GM19351 (cell line): ENCODE data around the gene PLCB3.

Experiments
- ATAC-seq: cut with Tn5 transposase; IDR thresholded peaks from one replicate; pipeline ENCODE4 v1.9.1; 2021; ENCODE audit warnings: mild to moderate bottlenecking, moderate library complexity; ENCODE audit not compliant: unreplicated experiment

PLCB3 gene

GRCh38 chr11:64251016-64251752 lies at the start of gene PLCB3:
PLCB3 (plus strand) TSS chr11:64251530; CDS start chr11:64251650, 120 bp downstream.
- peak; percentile 53 for ATAC-seq

- ATAC-seq = no peak
These were observed 49.8 kb upstream of the PLCB3 start for GRCh38 chr11:64201543-64201942.

- no peak for ATAC-seq
These were observed 48.3 kb upstream of the PLCB3 start for GRCh38 chr11:64202992-64203391.

DNA sequence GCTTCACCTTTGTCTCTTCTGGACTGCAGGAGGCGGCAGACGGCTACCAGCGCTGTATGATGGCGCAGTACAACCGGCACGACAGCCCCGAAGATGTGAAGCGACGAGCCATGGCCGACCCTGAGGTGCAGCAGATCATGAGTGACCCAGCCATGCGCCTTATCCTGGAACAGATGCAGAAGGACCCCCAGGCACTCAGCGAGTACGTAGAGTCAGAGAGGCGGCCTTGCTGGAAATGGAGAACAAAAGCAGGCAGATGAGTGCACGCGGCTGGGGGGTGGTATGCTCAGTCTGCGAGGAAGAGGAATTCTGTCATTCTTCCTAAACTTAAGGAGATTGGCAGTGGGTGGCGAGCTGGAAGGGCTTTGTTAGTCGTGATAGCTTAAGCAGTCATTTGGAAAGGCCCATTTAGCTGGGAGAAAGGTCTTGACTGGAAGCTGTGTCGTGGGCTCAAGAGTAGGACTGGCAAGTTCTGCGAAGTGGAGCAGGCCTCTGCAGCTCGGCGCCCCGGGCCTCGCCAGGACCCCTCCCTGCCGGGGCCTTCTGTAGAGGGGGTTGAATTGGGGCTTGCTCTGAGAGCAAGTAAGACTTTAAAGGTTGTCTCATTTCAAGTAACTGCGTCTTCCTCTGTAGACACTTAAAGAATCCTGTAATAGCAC lies 47.8 kb upstream of the PLCB3 start:
- no peak for ATAC-seq

DNA sequence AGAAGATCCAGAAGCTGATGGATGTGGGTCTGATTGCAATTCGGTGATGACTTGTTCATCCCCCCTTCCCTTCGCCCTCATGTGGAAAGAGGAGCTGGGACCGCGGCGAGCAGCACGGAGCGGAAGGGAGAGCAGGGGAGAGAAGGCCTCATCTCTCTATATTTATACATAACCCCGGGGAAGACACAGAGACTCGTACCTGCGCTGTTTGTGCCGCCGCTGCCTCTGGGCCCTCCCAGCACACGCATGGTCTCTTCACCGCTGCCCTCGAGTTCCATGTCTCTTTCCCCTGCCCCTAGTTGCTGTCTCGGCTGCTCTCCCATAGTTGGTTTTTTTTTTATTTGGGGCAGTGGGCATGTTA lies 47.3 kb upstream of the PLCB3 start:
- ATAC-seq = no peak

GRCh38 chr11:64204464-64204989 lies 46.8 kb upstream of the PLCB3 start:
- no peak for ATAC-seq

DNA sequence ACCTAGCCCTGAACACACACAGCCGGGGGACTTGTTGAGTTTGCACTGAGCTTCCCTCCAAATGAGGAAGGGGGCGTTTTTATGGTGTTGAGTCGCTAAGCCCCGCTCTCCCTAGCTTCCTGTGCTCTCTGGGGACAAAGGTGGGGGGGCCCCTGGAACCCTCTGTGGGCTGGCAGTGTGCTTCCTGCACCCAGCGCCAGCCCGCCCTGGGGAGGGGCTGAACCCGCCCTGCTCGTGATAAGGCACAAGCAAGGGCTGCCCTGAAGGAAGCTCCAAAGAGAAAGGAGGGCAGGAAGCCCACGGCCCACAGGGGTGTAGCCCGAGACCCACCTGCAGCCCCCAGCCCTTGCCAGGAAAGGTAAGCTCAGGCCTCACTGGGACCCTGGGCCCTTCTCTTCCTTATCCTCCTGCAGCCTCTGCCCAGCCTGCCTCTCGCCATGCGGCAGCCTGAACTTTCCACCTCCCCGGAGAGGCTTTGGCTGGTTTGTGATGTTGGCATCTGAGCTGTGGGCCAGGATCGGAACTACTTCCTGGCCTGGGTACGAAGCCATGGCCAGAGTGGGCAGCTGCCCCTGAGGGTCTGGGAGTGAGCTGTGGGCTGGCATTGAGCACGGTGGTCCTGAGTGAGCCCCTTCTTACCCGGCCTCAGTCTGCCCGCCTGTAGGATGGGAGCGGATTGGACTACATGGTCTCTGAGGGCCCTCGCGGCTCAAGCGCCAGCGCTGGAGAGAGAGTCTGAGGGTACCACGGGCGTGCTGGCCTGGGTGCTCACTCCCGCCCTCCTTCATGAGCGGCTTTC lies 44.7 kb upstream of the PLCB3 start, which contains the start of gene FERMT3:
Gene FERMT3 (plus strand): TSS at position 265 of the 799 bp plus-strand sequence. CDS start 644 bp downstream, outside the sequence.
- ATAC-seq = peak; percentile 7

DNA sequence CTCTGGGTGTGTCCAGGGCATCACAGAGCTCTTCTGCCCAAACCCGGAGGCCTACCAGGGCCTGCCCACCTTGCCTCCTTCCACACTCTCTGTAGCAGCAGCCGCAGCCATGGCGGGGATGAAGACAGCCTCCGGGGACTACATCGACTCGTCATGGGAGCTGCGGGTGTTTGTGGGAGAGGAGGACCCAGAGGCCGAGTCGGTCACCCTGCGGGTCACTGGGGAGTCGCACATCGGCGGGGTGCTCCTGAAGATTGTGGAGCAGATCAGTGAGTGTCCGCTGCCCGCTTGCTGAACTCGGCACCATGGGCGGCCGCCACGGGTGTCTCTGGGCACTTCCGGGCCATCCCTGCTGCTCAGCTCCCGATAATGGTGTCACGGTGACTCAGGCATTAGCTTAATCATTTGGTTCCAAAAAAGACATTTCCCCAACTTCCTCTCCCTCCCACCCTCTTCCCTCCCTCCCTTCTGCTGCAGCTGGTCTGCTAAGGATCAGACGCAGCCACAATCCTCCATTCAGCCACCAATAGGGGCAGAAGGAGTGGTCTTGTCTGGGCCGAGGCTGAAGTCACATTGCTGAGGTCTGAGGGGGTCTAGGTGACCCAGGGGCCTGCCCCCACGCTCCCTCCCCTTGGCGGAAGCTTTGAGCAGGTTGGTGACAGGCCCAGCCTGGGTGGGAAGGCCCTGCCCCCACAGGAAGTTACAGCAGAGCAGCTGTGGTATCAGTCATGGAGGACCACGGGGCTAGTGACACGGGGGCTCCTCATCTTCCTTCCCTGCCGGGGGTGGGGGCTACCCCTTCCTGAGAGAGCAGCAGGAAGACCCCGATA lies 43.9 kb upstream of the PLCB3 start:
- peak; percentile 70 for ATAC-seq

- ATAC-seq = no peak
These were observed 43.1 kb upstream of the PLCB3 start for GRCh38 chr11:64208086-64208795.

- no peak for ATAC-seq
These were observed 42.4 kb upstream of the PLCB3 start for GRCh38 chr11:64208796-64209562.

DNA sequence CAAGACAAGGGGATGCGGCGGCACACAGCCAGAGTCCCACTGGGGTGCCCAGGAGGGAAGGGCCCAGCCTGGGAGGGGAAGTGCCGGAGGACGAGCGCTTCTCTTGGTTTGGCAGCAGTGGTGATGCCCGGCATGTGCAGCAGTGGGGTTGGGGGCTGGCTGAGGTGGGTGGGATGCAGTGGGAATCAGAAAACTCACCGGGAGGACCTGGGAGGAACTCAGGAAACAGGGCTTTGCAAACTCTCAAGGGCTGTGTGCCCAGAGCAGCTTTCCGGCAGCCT lies 41.8 kb upstream of the PLCB3 start:
- ATAC-seq = no peak

- ATAC-seq = no peak
These were observed 40.9 kb upstream of the PLCB3 start for GRCh38 chr11:64210301-64211020.

DNA sequence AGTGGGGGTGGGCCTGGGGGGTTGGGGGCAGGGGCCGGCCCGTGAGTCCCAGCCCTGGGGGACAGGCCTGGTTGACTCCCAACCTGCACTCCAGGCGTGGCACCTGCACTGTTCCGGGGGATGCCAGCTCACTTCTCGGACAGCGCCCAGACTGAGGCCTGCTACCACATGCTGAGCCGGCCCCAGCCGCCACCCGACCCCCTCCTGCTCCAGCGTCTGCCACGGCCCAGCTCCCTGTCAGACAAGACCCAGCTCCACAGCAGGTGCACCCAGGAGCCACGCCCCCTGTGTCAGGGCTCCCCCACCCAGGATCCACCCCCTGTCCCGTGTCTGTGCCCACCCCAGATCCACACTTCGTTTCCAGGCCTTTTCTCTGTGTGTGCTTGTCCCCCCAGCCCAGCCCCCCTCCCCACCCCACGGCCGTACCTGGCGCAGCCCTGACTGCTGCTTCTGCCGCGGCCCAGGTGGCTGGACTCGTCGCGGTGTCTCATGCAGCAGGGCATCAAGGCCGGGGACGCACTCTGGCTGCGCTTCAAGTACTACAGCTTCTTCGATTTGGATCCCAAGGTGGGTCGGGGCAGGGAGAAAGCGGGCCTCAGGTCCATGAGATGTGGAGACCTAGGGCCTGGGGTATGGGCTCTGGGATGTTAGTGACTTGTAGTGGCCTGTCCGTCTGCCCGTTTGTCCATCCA lies 40.0 kb upstream of the PLCB3 start:
- ATAC-seq = no peak

- no peak for ATAC-seq
These were observed 34.5 kb upstream of the PLCB3 start for GRCh38 chr11:64216879-64217278.

- no peak for ATAC-seq
These were observed 32.5 kb upstream of the PLCB3 start for GRCh38 chr11:64218628-64219353.

DNA sequence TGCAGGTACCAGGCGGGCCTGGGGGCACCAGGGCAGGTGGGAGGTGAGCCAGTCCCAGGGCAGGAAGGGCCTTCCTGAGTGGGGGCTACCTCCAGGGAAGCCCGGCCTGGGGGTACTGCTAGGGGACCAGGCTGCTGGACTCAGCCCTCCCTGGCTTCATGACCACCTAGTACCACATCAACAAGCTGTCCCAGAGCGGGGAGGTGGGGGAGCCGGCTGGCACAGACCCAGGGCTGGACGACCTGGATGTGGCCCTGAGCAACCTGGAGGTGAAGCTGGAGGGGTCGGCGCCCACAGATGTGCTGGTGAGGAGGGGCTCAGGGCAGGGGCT lies 32.0 kb upstream of the PLCB3 start:
- ATAC-seq = no peak

DNA sequence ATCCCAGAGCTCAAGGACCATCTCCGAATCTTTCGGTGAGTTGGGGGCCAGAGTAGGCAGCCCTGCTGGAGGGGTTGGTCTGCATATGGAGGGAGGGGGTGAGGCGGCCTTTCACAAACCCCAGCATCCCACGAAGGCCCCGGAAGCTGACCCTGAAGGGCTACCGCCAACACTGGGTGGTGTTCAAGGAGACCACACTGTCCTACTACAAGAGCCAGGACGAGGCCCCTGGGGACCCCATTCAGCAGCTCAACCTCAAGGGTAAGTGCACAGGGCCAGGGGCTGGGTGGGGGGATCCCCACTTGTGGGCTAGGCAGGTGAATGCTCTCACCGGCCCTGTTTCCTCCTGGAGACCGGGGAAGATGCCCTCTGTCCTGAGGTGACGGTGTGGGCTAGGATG lies 31.6 kb upstream of the PLCB3 start:
- ATAC-seq = no peak

DNA sequence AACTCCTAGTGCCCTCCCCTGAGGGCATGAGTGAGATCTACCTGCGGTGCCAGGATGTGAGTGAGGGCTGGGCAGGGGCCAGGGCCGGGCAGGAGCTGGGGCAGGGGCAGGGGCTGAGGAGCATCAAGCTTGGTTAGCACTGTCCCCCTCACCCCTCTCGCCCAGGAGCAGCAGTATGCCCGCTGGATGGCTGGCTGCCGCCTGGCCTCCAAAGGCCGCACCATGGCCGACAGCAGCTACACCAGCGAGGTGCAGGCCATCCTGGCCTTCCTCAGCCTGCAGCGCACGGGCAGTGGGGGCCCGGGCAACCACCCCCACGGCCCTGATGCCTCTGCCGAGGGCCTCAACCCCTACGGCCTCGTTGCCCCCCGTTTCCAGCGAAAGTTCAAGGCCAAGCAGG lies 31.1 kb upstream of the PLCB3 start:
- ATAC-seq = no peak
